HEK293 (cell line): ENCODE measurements around the gene DVL1.

Source experiments
- CTCF ChIA-PET: fragments of 350-600 bp; formaldehyde crosslinking; extraction: SDS; loops from one replicate; lab custom pipeline; 2021; ENCODE audit warnings: antibody characterized with exemption; lab: Yijun Ruan, JAX
- POLR2A ChIA-PET: fragments of 300-600 bp; formaldehyde crosslinking; extraction: SDS; loops from one replicate; lab custom pipeline; 2020; ENCODE audit warnings: antibody characterized with exemption, inconsistent platforms; lab: Yijun Ruan, JAX
- H3K27ac ChIP-seq: fragments of 200-500 bp; sonication (Bioruptor generic); 2 replicates; pipeline ENCODE4 v1.5.1; 2014; ENCODE audit warnings: low read depth, low read length, control low read depth, inconsistent platforms; ENCODE audit errors: extremely low read depth
- H3K36me3 ChIP-seq, 2 experiments: fragments of 200-500 bp in 1 of 2; sonication (Bioruptor generic) in 1 of 2; 1 replicate in 1 of 2; 2 replicates in 1 of 2; pipeline ENCODE4 v1.5.1; 2014 to 2017; ENCODE audit warnings: inconsistent platforms in 2 of 2, low read length in 2 of 2; ENCODE audit not compliant: control insufficient read depth in 2 of 2, insufficient read depth in 1 of 2
- H3K4me1 ChIP-seq: fragments of 200-500 bp; sonication (Bioruptor generic); 2 replicates; pipeline ENCODE4 v1.5.1; 2014; ENCODE audit warnings: mild to moderate bottlenecking, low read length, inconsistent platforms; ENCODE audit not compliant: control insufficient read depth, insufficient read depth
- H3K4me3 ChIP-seq: 2 replicates; pipeline ENCODE4 v1.5.1; 2011; ENCODE audit warnings: low read depth, mild to moderate bottlenecking, control low read depth, low read length, moderate library complexity
- H3K9me3 ChIP-seq: fragments of 200-500 bp; sonication (Bioruptor generic); 2 replicates; pipeline ENCODE4 v1.5.1; 2014; ENCODE audit warnings: low read depth, low read length, inconsistent platforms; ENCODE audit not compliant: control insufficient read depth, insufficient read depth
- BCL11B ChIP-seq: fragments of 450-650 bp; formaldehyde crosslinking; IDR thresholded peaks from 2 replicates; pipeline ENCODE4 v1.5.1; 2016; ENCODE audit warnings: low read depth, missing biosample characterization, missing genetic modification characterization
- GLIS2 ChIP-seq: fragments of 450-650 bp; formaldehyde crosslinking; IDR thresholded peaks from 2 replicates; pipeline ENCODE4 v1.5.1; 2016; ENCODE audit warnings: missing biosample characterization, missing genetic modification characterization
- OVOL3 ChIP-seq: fragments of 450-650 bp; formaldehyde crosslinking; IDR thresholded peaks from 2 replicates; pipeline ENCODE4 v1.5.1; 2016; ENCODE audit warnings: missing biosample characterization, missing genetic modification characterization
- PATZ1 ChIP-seq: fragments of 450-650 bp; formaldehyde crosslinking; IDR thresholded peaks from 2 replicates; pipeline ENCODE4 v1.5.1; 2016; ENCODE audit warnings: missing biosample characterization, missing genetic modification characterization
- SCRT1 ChIP-seq: fragments of 450-650 bp; formaldehyde crosslinking; IDR thresholded peaks from 2 replicates; pipeline ENCODE4 v1.5.1; 2016; ENCODE audit warnings: missing biosample characterization, missing genetic modification characterization, borderline replicate concordance
- SCRT2 ChIP-seq: fragments of 450-650 bp; formaldehyde crosslinking; IDR thresholded peaks from 2 replicates; pipeline ENCODE4 v1.5.1; 2016; ENCODE audit warnings: missing biosample characterization, missing genetic modification characterization
- ZBTB10 ChIP-seq: fragments of 450-650 bp; formaldehyde crosslinking; IDR thresholded peaks from 2 replicates; pipeline ENCODE4 v1.5.1; 2016; ENCODE audit warnings: missing biosample characterization, missing genetic modification characterization
- ZBTB7A ChIP-seq: fragments of 450-650 bp; formaldehyde crosslinking; IDR thresholded peaks from 2 replicates; pipeline ENCODE4 v1.5.1; 2016; ENCODE audit warnings: low read depth, missing biosample characterization, missing genetic modification characterization
- ZNF132 ChIP-seq: fragments of 450-650 bp; formaldehyde crosslinking; IDR thresholded peaks from 2 replicates; pipeline ENCODE4 v1.5.1; 2017; ENCODE audit warnings: missing biosample characterization, missing genetic modification characterization, borderline replicate concordance
- ZNF23 ChIP-seq: fragments of 450-650 bp; formaldehyde crosslinking; IDR thresholded peaks from 2 replicates; pipeline ENCODE4 v1.5.1; 2016; ENCODE audit warnings: missing biosample characterization, missing genetic modification characterization, borderline replicate concordance
- ZNF37A ChIP-seq: fragments of 450-650 bp; IDR thresholded peaks from 2 replicates; pipeline ENCODE4 v1.5.1; 2018; ENCODE audit warnings: missing biosample characterization, missing genetic modification characterization
- ZNF404 ChIP-seq: fragments of 450-650 bp; formaldehyde crosslinking; IDR thresholded peaks from 2 replicates; pipeline ENCODE4 v1.5.1; 2017; ENCODE audit warnings: missing biosample characterization, missing genetic modification characterization
- ZNF510 ChIP-seq: fragments of 450-650 bp; formaldehyde crosslinking; IDR thresholded peaks from 2 replicates; pipeline ENCODE4 v1.5.1; 2018; ENCODE audit warnings: mild to moderate bottlenecking, missing genetic modification characterization, missing biosample characterization; ENCODE audit not compliant: insufficient replicate concordance
- ZNF600 ChIP-seq: fragments of 450-650 bp; formaldehyde crosslinking; IDR thresholded peaks from 2 replicates; pipeline ENCODE4 v1.5.1; 2016; ENCODE audit warnings: missing biosample characterization, missing genetic modification characterization
- TF ChIP-seq, protein P1 (sequence below): fragments of 450-650 bp; formaldehyde crosslinking; IDR thresholded peaks from 2 replicates; pipeline ENCODE4 v1.5.1; 2016; ENCODE audit warnings: missing biosample characterization, missing genetic modification characterization
- TF ChIP-seq, protein P2 (sequence below): fragments of 450-650 bp; formaldehyde crosslinking; IDR thresholded peaks from 2 replicates; pipeline ENCODE4 v1.5.1; 2016; ENCODE audit warnings: missing biosample characterization, missing genetic modification characterization
- TF ChIP-seq, protein P3 (sequence below): fragments of 450-650 bp; formaldehyde crosslinking; IDR thresholded peaks from 2 replicates; pipeline ENCODE4 v1.5.1; 2017; ENCODE audit warnings: missing biosample characterization, missing genetic modification characterization
- TF ChIP-seq, protein P4 (sequence below): fragments of 450-650 bp; formaldehyde crosslinking; optimal IDR thresholded peaks from 2 replicates; pipeline ENCODE3; 2016; ENCODE audit warnings: missing biosample characterization, mild to moderate bottlenecking, missing genetic modification characterization
- TF ChIP-seq, protein P5 (sequence below): fragments of 450-650 bp; formaldehyde crosslinking; IDR thresholded peaks from 2 replicates; pipeline ENCODE4 v1.5.1; 2016; ENCODE audit warnings: missing biosample characterization, missing genetic modification characterization

DVL1 gene

DNA sequence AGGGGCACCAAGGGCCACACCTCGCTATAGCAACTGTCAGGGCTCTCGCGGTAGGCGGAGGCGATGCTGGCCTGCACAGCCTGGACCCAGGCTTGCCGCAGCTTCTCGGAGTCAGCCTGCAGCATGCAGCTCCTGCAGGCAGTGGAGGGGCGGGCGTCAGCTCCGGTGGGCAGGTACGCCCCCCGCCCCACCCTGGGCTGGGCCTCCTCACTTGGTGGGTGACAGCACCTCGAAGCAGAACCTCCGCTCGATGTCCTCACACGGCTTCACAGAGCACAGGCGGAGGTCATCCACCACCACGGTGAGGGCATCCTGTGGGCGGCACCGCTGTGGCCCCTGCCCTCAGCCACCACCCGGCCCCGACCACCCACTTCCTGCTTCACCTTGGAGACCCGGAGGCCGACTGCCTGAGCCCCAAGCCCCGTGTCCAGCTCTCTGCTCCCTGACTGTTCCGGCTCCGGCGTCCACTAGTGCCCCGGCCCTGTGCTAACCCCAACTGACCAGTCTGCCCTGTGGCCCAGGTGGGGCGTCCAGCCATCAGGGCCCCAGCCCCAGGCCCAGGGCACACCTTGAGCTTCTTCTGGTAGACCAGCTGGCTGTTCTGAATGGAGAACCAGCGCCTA lies 51.3 kb downstream of the DVL1 start (continued):
- TF ChIP-seq PATZ1 (0 out of 2 replicates have a peak, but pooled peaks have one; percentile 26), ZNF404 (tag by site-specific recombination) (no peak), ZBTB7A (tag by site-specific recombination) (peak; percentile 96), ZBTB10 (no peak), BCL11B (tag by site-specific recombination) (peak; percentile 48), ZNF37A (tag by site-specific recombination) (no peak), ZNF23 (no peak)
- TF ChIP-seq, protein P1, sequence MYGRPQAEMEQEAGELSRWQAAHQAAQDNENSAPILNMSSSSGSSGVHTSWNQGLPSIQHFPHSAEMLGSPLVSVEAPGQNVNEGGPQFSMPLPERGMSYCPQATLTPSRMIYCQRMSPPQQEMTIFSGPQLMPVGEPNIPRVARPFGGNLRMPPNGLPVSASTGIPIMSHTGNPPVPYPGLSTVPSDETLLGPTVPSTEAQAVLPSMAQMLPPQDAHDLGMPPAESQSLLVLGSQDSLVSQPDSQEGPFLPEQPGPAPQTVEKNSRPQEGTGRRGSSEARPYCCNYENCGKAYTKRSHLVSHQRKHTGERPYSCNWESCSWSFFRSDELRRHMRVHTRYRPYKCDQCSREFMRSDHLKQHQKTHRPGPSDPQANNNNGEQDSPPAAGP, result no peak
- TF ChIP-seq, all 188 proteins: peak for 8

DNA sequence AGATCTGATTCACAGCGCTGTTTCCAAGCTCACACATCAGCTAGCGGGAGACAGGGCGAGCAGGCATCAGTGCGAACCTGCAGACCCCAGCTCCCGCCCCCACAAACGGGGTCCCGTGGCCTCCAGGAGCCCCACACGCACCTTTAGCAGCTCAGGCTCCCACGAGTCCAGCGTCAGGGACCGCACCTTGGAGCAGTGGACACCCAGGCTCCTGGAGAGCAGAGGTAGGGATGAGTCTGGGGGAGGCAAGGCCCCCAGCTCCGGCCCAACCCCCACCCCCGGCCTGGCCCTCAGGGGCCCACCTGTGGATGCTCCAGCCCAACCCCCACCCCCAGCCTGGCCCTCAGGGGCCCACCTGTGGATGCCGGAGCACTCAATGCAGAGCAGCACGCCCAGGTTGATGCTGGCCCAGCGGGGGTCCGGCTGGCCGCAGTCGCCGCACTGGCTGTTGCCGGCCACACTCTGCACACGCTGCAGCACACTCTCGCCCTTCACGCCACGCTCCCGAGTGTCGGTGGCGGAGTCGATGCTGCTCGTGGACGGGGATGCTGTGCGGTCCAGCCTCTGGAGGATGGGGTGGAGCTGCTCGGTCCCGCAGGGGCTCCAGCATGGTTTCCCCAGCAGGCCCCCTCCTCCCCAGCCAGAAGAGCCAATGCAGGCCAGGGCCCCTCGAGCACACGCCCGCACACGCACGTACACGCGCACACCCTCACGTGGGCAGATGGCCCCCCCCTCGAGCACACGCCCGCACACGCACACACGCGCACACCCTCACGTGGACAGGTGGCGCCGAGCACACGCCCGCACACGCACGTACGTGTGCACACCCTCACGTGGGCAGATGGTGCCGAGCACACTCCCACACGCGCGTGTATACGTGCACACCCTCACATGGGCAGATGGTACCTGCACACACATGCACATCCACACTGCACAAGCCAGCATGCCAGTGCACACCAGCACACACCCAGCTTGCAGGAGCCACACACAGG lies 52.9 kb downstream of the DVL1 start:
- CTCF ChIA-PET, result interaction anchor here (0.7 kb wide), 1 partner anchor 174 kb away, joined by 3 read pairs; no protein-coding TSS in a partner anchor
- peaks cover 0 to 41% of the 10 kb centered on the region in 2 experiments; a peak in 2 of 3 replicates for H3K36me3 ChIP-seq
- no peaks in the 10 kb centered on the region for H3K4me1 ChIP-seq
- H3K4me3 ChIP-seq, result no peak overlapping the region
- POLR2A ChIA-PET, result no interaction called here
- no peak overlapping the region for H3K27ac ChIP-seq
- H3K9me3 ChIP-seq, result no peaks in the 10 kb centered on the region
- TF ChIP-seq, protein P2, sequence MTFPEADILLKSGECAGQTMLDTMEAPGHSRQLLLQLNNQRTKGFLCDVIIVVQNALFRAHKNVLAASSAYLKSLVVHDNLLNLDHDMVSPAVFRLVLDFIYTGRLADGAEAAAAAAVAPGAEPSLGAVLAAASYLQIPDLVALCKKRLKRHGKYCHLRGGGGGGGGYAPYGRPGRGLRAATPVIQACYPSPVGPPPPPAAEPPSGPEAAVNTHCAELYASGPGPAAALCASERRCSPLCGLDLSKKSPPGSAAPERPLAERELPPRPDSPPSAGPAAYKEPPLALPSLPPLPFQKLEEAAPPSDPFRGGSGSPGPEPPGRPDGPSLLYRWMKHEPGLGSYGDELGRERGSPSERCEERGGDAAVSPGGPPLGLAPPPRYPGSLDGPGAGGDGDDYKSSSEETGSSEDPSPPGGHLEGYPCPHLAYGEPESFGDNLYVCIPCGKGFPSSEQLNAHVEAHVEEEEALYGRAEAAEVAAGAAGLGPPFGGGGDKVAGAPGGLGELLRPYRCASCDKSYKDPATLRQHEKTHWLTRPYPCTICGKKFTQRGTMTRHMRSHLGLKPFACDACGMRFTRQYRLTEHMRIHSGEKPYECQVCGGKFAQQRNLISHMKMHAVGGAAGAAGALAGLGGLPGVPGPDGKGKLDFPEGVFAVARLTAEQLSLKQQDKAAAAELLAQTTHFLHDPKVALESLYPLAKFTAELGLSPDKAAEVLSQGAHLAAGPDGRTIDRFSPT, result peak; percentile 58; the same call in 1 of the 2 replicates
- TF ChIP-seq, protein P3, sequence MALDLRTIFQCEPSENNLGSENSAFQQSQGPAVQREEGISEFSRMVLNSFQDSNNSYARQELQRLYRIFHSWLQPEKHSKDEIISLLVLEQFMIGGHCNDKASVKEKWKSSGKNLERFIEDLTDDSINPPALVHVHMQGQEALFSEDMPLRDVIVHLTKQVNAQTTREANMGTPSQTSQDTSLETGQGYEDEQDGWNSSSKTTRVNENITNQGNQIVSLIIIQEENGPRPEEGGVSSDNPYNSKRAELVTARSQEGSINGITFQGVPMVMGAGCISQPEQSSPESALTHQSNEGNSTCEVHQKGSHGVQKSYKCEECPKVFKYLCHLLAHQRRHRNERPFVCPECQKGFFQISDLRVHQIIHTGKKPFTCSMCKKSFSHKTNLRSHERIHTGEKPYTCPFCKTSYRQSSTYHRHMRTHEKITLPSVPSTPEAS (tag by site-specific recombination), result peak; percentile 73
- TF ChIP-seq GLIS2 (tag by site-specific recombination) (0 out of 2 replicates have a peak, but pooled peaks have one; percentile 17), OVOL3 (no peak), ZNF600 (tag by site-specific recombination) (0 out of 2 replicates have a peak, but pooled peaks have one; percentile 17), SCRT2 (tag by site-specific recombination) (peak; percentile 74), SCRT1 (tag by site-specific recombination) (peak; percentile 81), ZNF510 (tag by site-specific recombination) (no peak), ZNF132 (tag by site-specific recombination) (no peak)
- TF ChIP-seq, protein P4, sequence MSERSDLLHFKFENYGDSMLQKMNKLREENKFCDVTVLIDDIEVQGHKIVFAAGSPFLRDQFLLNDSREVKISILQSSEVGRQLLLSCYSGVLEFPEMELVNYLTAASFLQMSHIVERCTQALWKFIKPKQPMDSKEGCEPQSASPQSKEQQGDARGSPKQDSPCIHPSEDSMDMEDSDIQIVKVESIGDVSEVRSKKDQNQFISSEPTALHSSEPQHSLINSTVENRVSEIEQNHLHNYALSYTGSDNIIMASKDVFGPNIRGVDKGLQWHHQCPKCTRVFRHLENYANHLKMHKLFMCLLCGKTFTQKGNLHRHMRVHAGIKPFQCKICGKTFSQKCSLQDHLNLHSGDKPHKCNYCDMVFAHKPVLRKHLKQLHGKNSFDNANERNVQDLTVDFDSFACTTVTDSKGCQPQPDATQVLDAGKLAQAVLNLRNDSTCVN (tag by site-specific recombination), result peak; percentile 30
- TF ChIP-seq, protein P5, sequence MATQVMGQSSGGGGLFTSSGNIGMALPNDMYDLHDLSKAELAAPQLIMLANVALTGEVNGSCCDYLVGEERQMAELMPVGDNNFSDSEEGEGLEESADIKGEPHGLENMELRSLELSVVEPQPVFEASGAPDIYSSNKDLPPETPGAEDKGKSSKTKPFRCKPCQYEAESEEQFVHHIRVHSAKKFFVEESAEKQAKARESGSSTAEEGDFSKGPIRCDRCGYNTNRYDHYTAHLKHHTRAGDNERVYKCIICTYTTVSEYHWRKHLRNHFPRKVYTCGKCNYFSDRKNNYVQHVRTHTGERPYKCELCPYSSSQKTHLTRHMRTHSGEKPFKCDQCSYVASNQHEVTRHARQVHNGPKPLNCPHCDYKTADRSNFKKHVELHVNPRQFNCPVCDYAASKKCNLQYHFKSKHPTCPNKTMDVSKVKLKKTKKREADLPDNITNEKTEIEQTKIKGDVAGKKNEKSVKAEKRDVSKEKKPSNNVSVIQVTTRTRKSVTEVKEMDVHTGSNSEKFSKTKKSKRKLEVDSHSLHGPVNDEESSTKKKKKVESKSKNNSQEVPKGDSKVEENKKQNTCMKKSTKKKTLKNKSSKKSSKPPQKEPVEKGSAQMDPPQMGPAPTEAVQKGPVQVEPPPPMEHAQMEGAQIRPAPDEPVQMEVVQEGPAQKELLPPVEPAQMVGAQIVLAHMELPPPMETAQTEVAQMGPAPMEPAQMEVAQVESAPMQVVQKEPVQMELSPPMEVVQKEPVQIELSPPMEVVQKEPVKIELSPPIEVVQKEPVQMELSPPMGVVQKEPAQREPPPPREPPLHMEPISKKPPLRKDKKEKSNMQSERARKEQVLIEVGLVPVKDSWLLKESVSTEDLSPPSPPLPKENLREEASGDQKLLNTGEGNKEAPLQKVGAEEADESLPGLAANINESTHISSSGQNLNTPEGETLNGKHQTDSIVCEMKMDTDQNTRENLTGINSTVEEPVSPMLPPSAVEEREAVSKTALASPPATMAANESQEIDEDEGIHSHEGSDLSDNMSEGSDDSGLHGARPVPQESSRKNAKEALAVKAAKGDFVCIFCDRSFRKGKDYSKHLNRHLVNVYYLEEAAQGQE (tag by site-specific recombination), result no peak
